HG03095 (cell line): ENCODE measurements around the gene PKD1.

Experiments used
- ATAC-seq: cut with Tn5 transposase; IDR thresholded peaks from one replicate; pipeline ENCODE4 v1.9.1; 2021; ENCODE audit warnings: moderate library complexity; ENCODE audit not compliant: unreplicated experiment

PKD1 gene

GRCh38 chr16:2078691-2079090 is 57.0 kb downstream of the PKD1 start:
- no peak for ATAC-seq

- ATAC-seq, result no peak
Observed at GRCh38 chr16:2078096-2078495, 57.6 kb downstream of the PKD1 start.

- ATAC-seq, result no peak
Observed at GRCh38 chr16:2077696-2078095, 58.0 kb downstream of the PKD1 start.

- ATAC-seq, result no peak
Observed at GRCh38 chr16:2077016-2077415, 58.7 kb downstream of the PKD1 start.

DNA sequence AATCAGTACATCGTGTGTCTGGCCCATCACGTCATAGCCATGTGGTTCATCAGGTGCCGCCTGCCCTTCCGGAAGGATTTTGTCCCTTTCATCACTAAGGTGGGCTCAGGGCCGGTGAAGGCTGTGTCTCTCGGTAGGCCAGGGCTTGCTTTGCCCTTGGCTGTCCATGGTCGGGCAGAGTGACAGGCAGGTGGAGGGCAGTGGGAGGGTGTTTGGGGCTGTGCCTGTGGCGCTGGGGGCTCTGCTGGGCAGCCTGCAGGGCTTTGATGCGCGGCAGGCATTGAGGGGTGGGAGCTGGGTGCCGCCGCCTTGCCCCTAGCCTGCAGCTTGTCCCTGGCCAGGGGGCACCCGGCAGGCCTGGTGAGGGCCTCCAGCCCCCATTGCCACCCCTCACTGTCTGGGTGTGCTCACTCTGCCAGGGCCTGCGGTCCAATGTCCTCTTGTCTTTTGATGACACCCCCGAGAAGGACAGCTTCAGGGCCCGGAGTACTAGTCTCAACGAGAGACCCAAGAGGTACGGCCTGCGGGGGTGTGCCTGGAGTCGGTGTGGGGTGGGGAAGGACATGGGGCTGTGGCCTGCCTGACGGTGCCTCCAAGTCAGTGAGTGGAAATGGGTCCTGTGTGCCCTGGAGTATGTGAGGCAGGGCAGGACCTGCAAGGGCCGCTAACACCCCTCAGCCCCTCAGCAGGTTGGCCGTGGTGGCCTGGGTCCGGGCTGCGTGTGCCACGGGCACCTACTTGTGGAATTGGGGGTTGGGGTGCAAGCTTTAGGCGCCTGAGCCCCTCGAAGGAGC is 59.4 kb downstream of the PKD1 start:
- ATAC-seq, result no peak

DNA sequence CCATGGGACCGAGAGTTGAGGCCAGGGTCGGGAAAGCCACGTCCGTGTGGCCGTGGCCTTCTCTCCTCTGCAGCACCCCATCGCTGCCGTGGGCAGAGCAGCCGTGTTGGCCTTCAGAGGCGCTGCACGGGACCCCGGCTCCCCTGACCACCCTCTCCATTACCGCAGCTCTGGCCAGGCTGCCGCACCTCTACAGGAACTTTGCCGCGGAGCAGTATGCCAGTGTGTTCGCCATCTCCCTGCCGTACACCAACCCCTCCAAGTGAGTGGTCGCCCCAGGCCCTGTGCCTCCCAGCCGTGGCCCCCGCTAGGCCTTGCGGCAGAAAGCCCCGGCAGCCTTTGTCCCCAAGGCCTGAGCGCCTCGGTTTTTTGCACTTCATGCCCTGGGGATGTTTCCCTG is 60.1 kb downstream of the PKD1 start:
- no peak for ATAC-seq

- no peak for ATAC-seq
Observed at GRCh38 chr16:2074071-2074470, 61.6 kb downstream of the PKD1 start.

DNA sequence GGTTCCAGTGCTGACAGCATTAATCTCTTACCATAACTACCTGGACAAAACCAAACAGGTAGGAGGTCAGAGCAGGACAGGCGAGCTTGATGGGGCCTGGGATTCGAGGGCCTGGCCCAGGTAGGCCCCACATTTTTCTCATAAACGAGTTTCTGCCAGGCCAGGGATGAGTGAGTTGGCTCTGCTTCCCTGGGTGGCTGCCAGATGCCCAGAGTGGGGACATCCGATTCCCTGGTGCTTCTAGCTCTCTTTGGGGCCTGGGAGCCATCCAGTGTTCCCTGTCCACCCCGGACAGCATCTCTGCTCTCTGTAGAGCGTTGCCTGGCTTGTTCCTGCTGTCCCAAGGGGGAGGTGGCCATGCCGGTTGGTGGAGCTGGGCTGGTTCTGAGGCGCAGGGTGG is 62.8 kb downstream of the PKD1 start:
- ATAC-seq, result no peak

- no peak for ATAC-seq
Observed at GRCh38 chr16:2071454-2072202, 64.1 kb downstream of the PKD1 start.

GRCh38 chr16:2070576-2071453 is 64.9 kb downstream of the PKD1 start:
- ATAC-seq, result no peak

DNA sequence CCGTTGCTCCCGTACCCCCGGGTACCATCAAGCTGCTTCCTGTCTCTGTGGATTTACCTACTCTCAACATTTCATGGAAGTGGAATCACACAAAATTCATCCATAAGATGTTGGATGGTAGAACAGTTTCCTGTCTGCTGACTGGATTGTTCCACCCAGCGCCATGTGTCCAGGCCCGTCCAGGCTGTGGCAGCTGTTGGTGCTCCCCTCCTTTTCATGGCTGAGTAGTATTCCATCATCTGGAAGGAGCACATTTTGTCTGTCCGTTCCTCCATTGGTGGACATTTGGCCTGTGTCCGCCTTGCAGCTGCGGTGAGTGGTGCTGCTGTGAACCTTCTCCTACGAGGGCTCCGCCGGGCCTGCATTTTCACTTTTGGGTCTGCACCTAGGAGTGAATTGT is 69.6 kb downstream of the PKD1 start:
- no peak for ATAC-seq

DNA sequence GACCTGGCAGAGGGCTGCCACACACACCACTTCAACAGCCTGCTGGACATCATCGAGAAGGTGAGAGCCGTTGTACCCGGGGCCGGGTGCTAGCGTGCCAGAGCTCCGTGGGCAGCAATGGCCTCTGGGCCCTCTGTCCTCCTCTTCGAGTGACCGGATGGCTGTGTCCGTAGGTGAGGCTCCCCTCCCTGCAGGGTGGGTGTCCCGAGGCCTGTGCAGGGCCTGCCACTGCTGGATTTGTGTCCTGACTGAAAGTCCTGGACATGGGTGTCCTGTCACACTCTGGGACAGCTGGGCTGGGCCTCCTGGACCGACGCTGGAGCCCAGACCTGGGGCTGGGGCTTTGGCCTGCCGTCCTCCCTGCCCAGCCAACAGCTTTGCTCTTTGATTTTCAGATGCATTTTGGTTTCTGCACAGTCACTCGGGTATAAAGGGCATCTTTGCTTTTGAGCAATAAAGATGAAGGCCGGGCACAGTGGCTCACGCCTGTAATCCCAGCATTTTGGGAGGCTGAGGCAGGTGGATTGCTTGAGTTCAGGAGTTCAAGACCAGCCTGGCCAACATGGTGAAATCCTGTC is 71.2 kb downstream of the PKD1 start:
- ATAC-seq, result no peak

DNA sequence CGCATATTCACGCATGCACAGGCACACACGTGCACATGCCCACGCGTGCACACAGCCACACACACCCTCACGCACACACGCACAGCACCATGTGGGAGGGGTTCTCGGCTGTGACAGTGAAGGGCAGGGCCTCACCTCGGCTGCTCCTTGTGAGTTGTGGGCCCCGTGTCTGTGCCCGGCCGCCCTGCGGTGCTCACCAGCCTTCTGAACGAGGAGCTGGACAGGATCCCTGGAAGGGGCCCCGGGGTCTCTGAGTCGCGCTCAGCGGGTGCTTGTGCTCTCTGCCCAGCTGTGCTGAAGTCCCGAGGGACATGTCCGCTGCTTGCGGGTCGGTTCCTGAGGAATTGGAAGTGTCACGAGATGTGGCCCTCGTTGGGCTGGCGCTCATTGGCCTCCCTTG is 71.8 kb downstream of the PKD1 start:
- no peak for ATAC-seq

GRCh38 chr16:2062801-2063200 is 72.9 kb downstream of the PKD1 start:
- no peak for ATAC-seq

GRCh38 chr16:2061526-2061925 is 74.2 kb downstream of the PKD1 start:
- no peak for ATAC-seq

DNA sequence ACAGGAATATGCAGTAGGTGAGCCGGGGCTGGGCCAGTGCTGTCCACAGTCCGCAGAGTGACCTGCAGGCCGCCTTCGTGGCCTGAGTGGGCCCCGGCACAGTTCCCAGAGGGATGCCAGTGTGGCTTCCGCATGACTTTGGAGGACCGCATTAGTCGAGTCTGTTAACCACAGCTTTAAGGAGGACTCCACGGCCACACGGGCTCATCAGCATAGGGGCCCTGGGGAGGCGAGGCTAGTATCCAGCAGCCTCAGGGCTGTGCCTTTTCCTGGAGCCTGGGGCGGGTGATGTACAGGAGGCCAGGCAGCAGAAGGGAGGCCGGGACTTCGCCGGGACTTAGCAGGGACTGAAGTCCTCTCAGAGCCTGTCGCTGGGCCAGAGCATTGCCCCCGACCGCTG is 74.7 kb downstream of the PKD1 start:
- ATAC-seq, result no peak

GRCh38 chr16:2060346-2060745 is 75.4 kb downstream of the PKD1 start:
- no peak for ATAC-seq

DNA sequence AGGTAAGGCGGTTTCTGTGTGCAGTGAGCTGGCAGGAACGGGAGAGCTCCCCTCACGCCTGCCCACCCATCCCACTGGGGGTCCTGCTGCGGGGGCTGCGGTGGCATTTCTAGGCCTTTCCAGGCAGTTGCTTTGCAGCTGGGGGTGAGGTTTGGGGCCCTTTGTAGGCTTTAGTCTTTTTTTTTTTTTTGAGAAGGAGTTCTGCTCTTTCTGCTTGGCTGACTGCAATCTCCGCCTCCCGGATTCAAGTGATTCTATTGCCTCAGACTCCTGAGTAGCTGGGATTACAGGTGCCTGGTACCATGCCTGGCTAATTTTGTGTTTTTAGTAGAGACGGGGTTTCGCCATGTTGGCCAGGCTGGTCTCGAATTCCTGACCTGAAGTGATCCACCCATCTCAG is 76.8 kb downstream of the PKD1 start:
- ATAC-seq, result no peak

- no peak for ATAC-seq
Observed at GRCh38 chr16:2058420-2058819, 77.3 kb downstream of the PKD1 start.

DNA sequence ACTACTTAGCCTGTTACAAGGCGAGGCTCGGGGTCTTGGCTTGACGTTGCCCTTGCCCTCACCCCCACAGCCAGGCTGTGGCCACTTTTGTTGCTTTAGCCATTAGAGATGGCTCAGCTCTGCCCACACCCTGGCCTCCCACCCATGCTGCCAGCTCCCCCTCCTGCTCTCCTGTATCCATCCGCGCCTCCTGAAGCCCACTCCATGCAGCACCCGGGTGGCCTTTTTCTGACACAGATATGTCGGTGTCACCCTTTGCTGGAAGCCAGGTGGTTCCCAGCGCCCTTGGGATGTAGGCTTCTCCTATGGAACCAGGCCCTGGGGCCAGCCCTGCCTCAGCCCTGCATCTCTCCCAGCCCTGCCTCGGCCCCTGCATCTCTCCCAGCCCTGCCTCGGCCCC is 78.3 kb downstream of the PKD1 start:
- ATAC-seq, result no peak
